ENCODE results near the gene PTPRN2.

DNA sequence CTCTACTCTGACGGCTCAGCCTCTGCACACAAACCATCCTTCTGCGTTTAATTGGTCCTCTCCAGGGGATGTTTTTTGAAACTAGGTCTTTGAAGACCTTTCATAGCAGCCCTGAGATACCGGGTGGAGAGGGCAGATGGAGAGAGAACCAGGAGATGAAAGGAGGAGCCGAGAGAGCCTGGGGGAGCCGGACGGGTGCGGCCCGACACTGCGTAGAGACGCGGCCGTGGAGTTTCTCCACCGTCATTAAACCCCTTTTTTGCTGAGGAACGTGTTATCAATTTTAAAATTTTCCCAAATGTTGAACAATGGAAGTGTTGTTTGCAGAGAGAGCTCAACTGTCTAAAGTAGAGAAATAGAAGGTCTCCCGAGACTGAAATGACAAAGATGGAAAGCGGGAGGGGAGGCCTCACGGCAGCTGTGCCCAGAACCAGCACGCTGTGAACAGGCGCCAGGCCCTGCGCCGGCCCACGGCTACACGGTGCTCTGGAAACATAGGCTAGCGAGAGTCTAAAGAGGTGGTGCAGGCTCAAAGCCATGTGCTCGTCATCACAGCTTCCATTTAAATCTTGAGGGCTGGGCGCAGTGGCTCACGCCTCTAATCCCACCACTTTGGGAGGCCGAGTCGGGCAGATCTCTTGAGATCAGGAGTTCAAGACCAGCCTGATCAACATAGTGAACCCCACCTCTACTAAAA lies 307.0 kb downstream of the PTPRN2 start:
- TF ChIP-seq, protein P1, sequence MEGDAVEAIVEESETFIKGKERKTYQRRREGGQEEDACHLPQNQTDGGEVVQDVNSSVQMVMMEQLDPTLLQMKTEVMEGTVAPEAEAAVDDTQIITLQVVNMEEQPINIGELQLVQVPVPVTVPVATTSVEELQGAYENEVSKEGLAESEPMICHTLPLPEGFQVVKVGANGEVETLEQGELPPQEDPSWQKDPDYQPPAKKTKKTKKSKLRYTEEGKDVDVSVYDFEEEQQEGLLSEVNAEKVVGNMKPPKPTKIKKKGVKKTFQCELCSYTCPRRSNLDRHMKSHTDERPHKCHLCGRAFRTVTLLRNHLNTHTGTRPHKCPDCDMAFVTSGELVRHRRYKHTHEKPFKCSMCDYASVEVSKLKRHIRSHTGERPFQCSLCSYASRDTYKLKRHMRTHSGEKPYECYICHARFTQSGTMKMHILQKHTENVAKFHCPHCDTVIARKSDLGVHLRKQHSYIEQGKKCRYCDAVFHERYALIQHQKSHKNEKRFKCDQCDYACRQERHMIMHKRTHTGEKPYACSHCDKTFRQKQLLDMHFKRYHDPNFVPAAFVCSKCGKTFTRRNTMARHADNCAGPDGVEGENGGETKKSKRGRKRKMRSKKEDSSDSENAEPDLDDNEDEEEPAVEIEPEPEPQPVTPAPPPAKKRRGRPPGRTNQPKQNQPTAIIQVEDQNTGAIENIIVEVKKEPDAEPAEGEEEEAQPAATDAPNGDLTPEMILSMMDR (conservative IDR thresholded peaks at IDR 0.05; ENCODE audit: low read length): no peak
- TF ChIP-seq EZH2phosphoT487 (IDR thresholded peaks at IDR 0.05; ENCODE audit: borderline replicate concordance, low read depth, low read length): no peak

All from OCI-LY7 (cell line).